Measurements from ENCODE around the gene GAPDH.
"Not testable (repeated sequence)": the region's sequence is repeated elsewhere in the genome, so short reads cannot be mapped to it uniquely, and the experiment has no call there.

Gene GAPDH

GRCh38 chr12:6546016-6546415 is 11.7 kb downstream of the GAPDH start:
- no peak for DNase-seq (ENCODE audit: low spot score)

GRCh38 chr12:6547566-6547965 is 13.2 kb downstream of the GAPDH start:
- DNase-seq (ENCODE audit: low spot score): no peak

- peak; percentile 72 for DNase-seq (ENCODE audit: low spot score)
These were observed 13.7 kb downstream of the GAPDH start for GRCh38 chr12:6547987-6548386.

- DNase-seq (ENCODE audit: low spot score): no peak
These were observed 14.2 kb downstream of the GAPDH start for GRCh38 chr12:6548556-6548955.

GRCh38 chr12:6548966-6549683 is 14.8 kb downstream of the GAPDH start:
- DNase-seq (ENCODE audit: low spot score): peak; percentile 67

GRCh38 chr12:6549684-6550151 is 15.4 kb downstream of the GAPDH start:
- DNase-seq (ENCODE audit: low spot score): no peak

- no peak for DNase-seq (ENCODE audit: low spot score)
These were observed 16.2 kb downstream of the GAPDH start for GRCh38 chr12:6550294-6551062.

GRCh38 chr12:6551063-6551461 is 16.7 kb downstream of the GAPDH start:
- DNase-seq (ENCODE audit: low spot score): peak; percentile 65

GRCh38 chr12:6551496-6552139 is 17.3 kb downstream of the GAPDH start:
- DNase-seq (ENCODE audit: low spot score): peak; percentile 74

GRCh38 chr12:6552140-6552551 is 17.8 kb downstream of the GAPDH start:
- no peak for DNase-seq (ENCODE audit: low spot score)

GRCh38 chr12:6553051-6553868 is 18.9 kb downstream of the GAPDH start:
- DNase-seq (ENCODE audit: low spot score): peak; percentile 80

GRCh38 chr12:6554168-6555017 is 20.1 kb downstream of the GAPDH start:
- DNase-seq (ENCODE audit: low spot score): peak; percentile 67

- no peak for DNase-seq (ENCODE audit: low spot score)
These were observed 20.8 kb downstream of the GAPDH start for GRCh38 chr12:6555018-6555691.

GRCh38 chr12:6556496-6556817 is 22.1 kb downstream of the GAPDH start:
- not testable (repeated sequence) for DNase-seq (ENCODE audit: low spot score)

GRCh38 chr12:6556857-6557256 is 22.5 kb downstream of the GAPDH start:
- DNase-seq (ENCODE audit: low spot score): no peak

- DNase-seq (ENCODE audit: low spot score): peak; percentile 64
These were observed 23.9 kb downstream of the GAPDH start for GRCh38 chr12:6558014-6558760.

GRCh38 chr12:6559500-6559899 is 25.2 kb downstream of the GAPDH start:
- DNase-seq (ENCODE audit: low spot score): no peak

GRCh38 chr12:6560501-6561205 is 26.3 kb downstream of the GAPDH start:
- no peak for DNase-seq (ENCODE audit: low spot score)

GRCh38 chr12:6562881-6563280 is 28.6 kb downstream of the GAPDH start:
- DNase-seq (ENCODE audit: low spot score): no peak
